Measurements from ENCODE around the gene CFAP20. TPM values are rescaled to one million over a fixed set of nuclear protein-coding genes. Genes with fewer than 3 reads are reported as not detected.

CFAP20 gene
- total RNA-seq, 1 experiment from 2014 or later = 49.6 TPM

DNA sequence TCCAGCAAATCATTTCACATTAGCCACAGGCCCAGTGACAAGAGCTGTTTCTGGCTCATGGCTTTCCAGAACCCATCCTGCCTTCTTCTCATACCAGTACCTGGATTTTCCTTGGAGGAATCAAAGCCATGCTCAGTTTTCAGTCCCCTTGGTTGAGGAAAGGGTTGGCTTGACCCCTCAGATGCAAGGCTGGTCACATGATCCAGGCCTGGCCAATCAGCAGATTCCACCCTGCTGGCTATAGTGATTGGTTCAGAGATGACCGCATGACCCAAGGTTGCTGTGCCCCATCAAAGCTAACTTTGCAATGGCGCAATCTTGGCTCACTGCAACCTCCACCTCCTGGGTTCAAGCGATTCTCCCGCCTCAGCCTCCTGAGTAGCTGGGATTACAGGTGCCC, 58.6 kb downstream of the CFAP20 start:
- Histone ChIP-seq H4K20me1 (ENCODE audit: insufficient read depth) (no peaks in the 10 kb centered on the region), H3K27ac (no peak overlapping the region), H3K9me2 (ENCODE audit: insufficient read depth) (no peaks in the 10 kb centered on the region), H2AFZ (no peak overlapping the region), H3K36me3 (ENCODE audit: low read depth) (no peaks in the 10 kb centered on the region), H3K4me1 (replicated peaks; ENCODE audit: insufficient read depth) (no peaks in the 10 kb centered on the region), H3K4me2 (no peak overlapping the region), H3K27me3 (ENCODE audit: insufficient read depth, low read depth) (no peaks in the 10 kb centered on the region), H3F3A (ENCODE audit: insufficient read depth, low read depth) (peaks cover 4% of the 10 kb centered on the region; the same call in 1 of the 2 replicates), H3K9me3 (ENCODE audit: insufficient read depth, low read depth) (no peaks in the 10 kb centered on the region; the same call in 1 of the 2 replicates), H3K79me2 (ENCODE audit: low read depth) (no peaks in the 10 kb centered on the region), H3K4me3 (no peak overlapping the region)
- ChIA-PET CTCF (no interaction called here), POLR2A (ENCODE audit: unreplicated experiment) (no interaction called here)
- BruUV-seq (replicated peaks) = no TSS peak
- no peak for DNase-seq
- no peak for TF ChIP-seq EZH2 (IDR thresholded peaks at IDR 0.05; ENCODE audit: low read depth)
- TF ChIP-seq, protein P1, sequence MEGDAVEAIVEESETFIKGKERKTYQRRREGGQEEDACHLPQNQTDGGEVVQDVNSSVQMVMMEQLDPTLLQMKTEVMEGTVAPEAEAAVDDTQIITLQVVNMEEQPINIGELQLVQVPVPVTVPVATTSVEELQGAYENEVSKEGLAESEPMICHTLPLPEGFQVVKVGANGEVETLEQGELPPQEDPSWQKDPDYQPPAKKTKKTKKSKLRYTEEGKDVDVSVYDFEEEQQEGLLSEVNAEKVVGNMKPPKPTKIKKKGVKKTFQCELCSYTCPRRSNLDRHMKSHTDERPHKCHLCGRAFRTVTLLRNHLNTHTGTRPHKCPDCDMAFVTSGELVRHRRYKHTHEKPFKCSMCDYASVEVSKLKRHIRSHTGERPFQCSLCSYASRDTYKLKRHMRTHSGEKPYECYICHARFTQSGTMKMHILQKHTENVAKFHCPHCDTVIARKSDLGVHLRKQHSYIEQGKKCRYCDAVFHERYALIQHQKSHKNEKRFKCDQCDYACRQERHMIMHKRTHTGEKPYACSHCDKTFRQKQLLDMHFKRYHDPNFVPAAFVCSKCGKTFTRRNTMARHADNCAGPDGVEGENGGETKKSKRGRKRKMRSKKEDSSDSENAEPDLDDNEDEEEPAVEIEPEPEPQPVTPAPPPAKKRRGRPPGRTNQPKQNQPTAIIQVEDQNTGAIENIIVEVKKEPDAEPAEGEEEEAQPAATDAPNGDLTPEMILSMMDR (conservative IDR thresholded peaks at IDR 0.05) = no peak
- intact Hi-C loops (cut with micrococcal nuclease; ENCODE audit: unreplicated experiment) = no loop called here

Other genes with a start within 250 kb of the CFAP20 start
- gene CNGB1, start 158.3 kb downstream of the CFAP20 start, total RNA-seq (2021) = 1.1 and 2.6 TPM in 2 replicates
- 9.9 and 11.0 TPM in 2 replicates for gene ZNF319, start 128.7 kb downstream of the CFAP20 start, total RNA-seq (2021)
- 65.8 and 66.0 TPM in 2 replicates for gene USB1, start 128.0 kb downstream of the CFAP20 start, total RNA-seq (2021)
- 20.1 and 23.9 TPM in 2 replicates for gene MMP15, start 103.6 kb downstream of the CFAP20 start, total RNA-seq (2021)
- 100 and 104 TPM in 2 replicates for gene CSNK2A2, start 68.7 kb upstream of the CFAP20 start, total RNA-seq (2021)
- not detected in 2 replicates for gene PRSS54, start 165.6 kb upstream of the CFAP20 start, total RNA-seq (2021)

All from PC-9 (cell line).